Heart left ventricle (tissue), 16 donors: Measurements from ENCODE around the gene RAB14. TPM values are rescaled to one million over a fixed set of nuclear protein-coding genes. Genes with fewer than 3 reads are reported as not detected.

Experiments
- ATAC-seq, 4 donors: fragments of 200-7000 bp; cut with Tn5 transposase; one replicate each; pipeline ENCODE4 v1.9.1; 2020 to 2022; ENCODE audit warnings: moderate library complexity in 4 of 4, mild to moderate bottlenecking in 3 of 4, moderate number of reproducible peaks in 1 of 4
- DNase-seq, 5 donors: peaks; one replicate each; pipeline ENCODE4 v3.0.0-alpha.2; 2020
- H3K27ac ChIP-seq, 12 donors: fragments of 200-600 bp; sonication (generic) in 4 of 12; one replicate each; pipeline versions ENCODE4 v1.5.0 to v1.8.0; 2016 to 2022; ENCODE audit warnings: mild to moderate bottlenecking in 2 of 12
- H3K27me3 ChIP-seq, 9 donors: fragments of 200-600 bp; sonication (generic) in 2 of 9; one replicate each; pipeline versions ENCODE4 v1.5.1 to v1.8.0; 2016 to 2022; ENCODE audit warnings: mild to moderate bottlenecking in 3 of 9
- H3K36me3 ChIP-seq, 9 donors: fragments of 200-600 bp; sonication (generic) in 2 of 9; one replicate each; pipeline versions ENCODE4 v1.5.0 to v1.8.0; 2018 to 2022; ENCODE audit warnings: mild to moderate bottlenecking in 2 of 9
- H3K4me1 ChIP-seq, 12 donors: fragments of 200-600 bp; sonication (generic) in 4 of 12; one replicate each; pipeline versions ENCODE4 v1.5.0 to v1.8.0; 2016 to 2022; ENCODE audit warnings: mild to moderate bottlenecking in 3 of 12
- H3K4me3 ChIP-seq, 12 donors: fragments of 200-600 bp; sonication (generic) in 4 of 12; one replicate each; pipeline versions ENCODE4 v1.5.0 to v1.8.0; 2017 to 2022; ENCODE audit warnings: mild to moderate bottlenecking in 9 of 12, moderate library complexity in 4 of 12
- H3K9me3 ChIP-seq, 12 donors: fragments of 200-600 bp; sonication (generic) in 4 of 12; one replicate each; pipeline versions ENCODE4 v1.5.0 to v1.8.0; 2016 to 2022; ENCODE audit warnings: mild to moderate bottlenecking in 1 of 12
- CTCF ChIP-seq, 12 donors: fragments of 200-600 bp; sonication (generic) in 4 of 12; IDR thresholded peaks; one replicate each; pipeline versions ENCODE4 v1.5.0 to v1.8.0; 2018 to 2022; ENCODE audit warnings: antibody characterized with exemption in 12 of 12, mild to moderate bottlenecking in 5 of 12
- POLR2A ChIP-seq, 2 donors: fragments of 450-650 bp; IDR thresholded peaks; one replicate each; pipeline ENCODE4 v1.6.1; 2017; ENCODE audit warnings: antibody characterized with exemption in 2 of 2, mild to moderate bottlenecking in 2 of 2, moderate library complexity in 2 of 2
- WGBS, 4 donors: extraction: QIAGEN DNeasy Blood & Tissue Kit in 2 of 4; methylation state at CpG; one replicate each; pipeline versions ENCODE4 v1.1.5 to v1.1.7; 2013 to 2018; 5-methylcytosine and 5-hydroxymethylcytosine counted together
- intact Hi-C, 10 donors: fragments of 100-400 bp; cut with DNase I; formaldehyde crosslinking; loops; one replicate each; pipeline versions ENCODE4 v1.11.1 to v1.14.2; 2022
- polyA plus RNA-seq, 2 donors: library from polyadenylated mRNA; stranded (reverse); fragments of 200-250 nt; gene quantifications; one replicate each; pipeline ENCODE4 v1.2.3, GENCODE V29; 2013
- total RNA-seq, 9 donors: library from RNA; depleted of rRNA in 2 of 9; stranded (reverse); fragments of >200 nt in 2 of 9; fragmentation: NEBNext Ultra II Directional in 3 of 9; extraction: Animal tissue kit (Norgen Biotek cat#: 25700) in 3 of 9; gene quantifications; one replicate each; pipeline versions ENCODE4 v1.1.0 to v1.2.4, GENCODE V29; 2016 to 2023
- donor health status: ischemic (EF 13 %, LVEDD 7.1; RV severe dilation, severe dysfunction).
- donor health status: healthy with polysubstance abuse.
- donor health status: DM: no; HTN: yes; CAD: no.
- donor health status: DM: no; HTN: no; CAD: no.
- donor health status: ischemic (EF 25% LVEDD 6.9; RV normal size, moderate dysfunction).
- donor health status: ischemic (EF 25% LVEDD 5.7; RV mildly dilated, moderate dysfunction).
- donor health status: healthy.
- donor health status: DM: yes; HTN: yes; CAD: no.
- donor health status: ischemic (EF 35%, LVEDD 5.7; RV mildly dilated, moderate dysfunction).
- donor health status: nonischemic (EF 11% LVEDD 7.7; RV severe dilation, severe dysfunction).
- donor health status: DM: yes; HTN: yes; CAD: no.
- donor health status: PGD.
- donor health status: ischemic (EF 29% LVEDD 5.4; RV normal size, mild dysfunction).
- donor health status: nonischemic (EF 23%, LVEDD 6.1; RV moderate dilation, normal function).

Gene RAB14
- total and polyA plus RNA-seq, 11 donors = 15.8 to 66.9 (median 50.4) TPM

GRCh38 chr9:121184463-121184862 lies 17.2 kb downstream of the RAB14 start:
- intact Hi-C loops = no loop called here
- peaks cover 0 to 87% (median 61%) of the 10 kb centered on the region in 12 donors for H3K4me1 ChIP-seq
- ATAC-seq (no peak), DNase-seq (no peak)
- H3K27ac ChIP-seq = no peak overlapping the region
- H3K9me3 ChIP-seq = no peaks in the 10 kb centered on the region
- peaks cover 0 to 79% (median 56%) of the 10 kb centered on the region in 9 donors for H3K36me3 ChIP-seq
- no peak for TF ChIP-seq CTCF (IDR thresholded peaks at IDR 0.05)
- TF ChIP-seq POLR2A (IDR thresholded peaks at IDR 0.05) = no peak
- no peaks in the 10 kb centered on the region for H3K27me3 ChIP-seq
- H3K4me3 ChIP-seq = no peak overlapping the region

- H3K9me3 ChIP-seq = no peaks in the 10 kb centered on the region
- 76 to 78% (median 78%) methylated on average over 3 of the region's 3 CpGs for WGBS, 4 donors
- peak overlapping the region in 2 of 12 donors; percentile 12 to 23 for H3K27ac ChIP-seq
- intact Hi-C loops = no loop called here
- peaks cover 0 to 82% (median 60%) of the 10 kb centered on the region in 12 donors for H3K4me1 ChIP-seq
- no peak overlapping the region for H3K4me3 ChIP-seq
- TF ChIP-seq CTCF (IDR thresholded peaks at IDR 0.05) = no peak
- no peak for TF ChIP-seq POLR2A (IDR thresholded peaks at IDR 0.05)
- peak in 1 of 4 donors; percentile 29 for ATAC-seq
- no peaks in the 10 kb centered on the region for H3K27me3 ChIP-seq
- no peak for DNase-seq
- H3K36me3 ChIP-seq = peaks cover 0 to 85% (median 62%) of the 10 kb centered on the region in 9 donors
Measured at GRCh38 chr9:121183666-121184423, 17.8 kb downstream of the RAB14 start.

GRCh38 chr9:121182989-121183388 lies 18.7 kb downstream of the RAB14 start:
- no peak overlapping the region for H3K4me3 ChIP-seq
- H3K36me3 ChIP-seq = peaks cover 0 to 86% (median 71%) of the 10 kb centered on the region in 9 donors
- peak overlapping the region in 1 of 12 donors; percentile 23 for H3K27ac ChIP-seq
- intact Hi-C loops = no loop called here
- no peak for ATAC-seq
- peaks cover 0 to 77% (median 56%) of the 10 kb centered on the region in 12 donors for H3K4me1 ChIP-seq
- no peaks in the 10 kb centered on the region for H3K9me3 ChIP-seq
- no peak for DNase-seq
- no peak for TF ChIP-seq POLR2A (IDR thresholded peaks at IDR 0.05)
- TF ChIP-seq CTCF (IDR thresholded peaks at IDR 0.05) = no peak
- H3K27me3 ChIP-seq = no peaks in the 10 kb centered on the region

- H3K9me3 ChIP-seq = no peaks in the 10 kb centered on the region
- H3K4me1 ChIP-seq = peaks cover 0 to 70% (median 49%) of the 10 kb centered on the region in 12 donors
- H3K27ac ChIP-seq = no peak overlapping the region
- TF ChIP-seq CTCF (IDR thresholded peaks at IDR 0.05) = no peak
- no peak for TF ChIP-seq POLR2A (IDR thresholded peaks at IDR 0.05)
- intact Hi-C loops = no loop called here
- H3K27me3 ChIP-seq = no peaks in the 10 kb centered on the region
- no peak for ATAC-seq
- 64 to 74% (median 66%) methylated on average over 3 of the region's 3 CpGs for WGBS, 4 donors
- no peak for DNase-seq
- no peak overlapping the region for H3K4me3 ChIP-seq
- peaks cover 0 to 92% (median 78%) of the 10 kb centered on the region in 9 donors for H3K36me3 ChIP-seq
Measured at GRCh38 chr9:121182101-121182836, 19.4 kb downstream of the RAB14 start.
